ENCODE measurements around the gene EMILIN3.

EMILIN3 gene

GRCh38 chr20:41365777-41366545, 657 bp downstream of the EMILIN3 start:
- no peak for DNase-seq (ENCODE audit: low read depth in 1 of 2, low spot score in 1 of 2)
- Histone ChIP-seq H3K4me3 (replicated peaks; ENCODE audit: insufficient read depth, low read length) (no peak overlapping the region), H3K27me3 (ENCODE audit: insufficient read depth, poor library complexity, severe bottlenecking) (peaks cover 28% of the 10 kb centered on the region), H3K27ac (replicated peaks) (no peak overlapping the region)
- TF ChIP-seq CTCF (IDR thresholded peaks at IDR 0.05; ENCODE audit: insufficient read depth, low read length) (no peak), REST (IDR thresholded peaks at IDR 0.05; ENCODE audit: insufficient replicate concordance, low read depth) (no peak), POLR2AphosphoS5 (IDR thresholded peaks at IDR 0.05; ENCODE audit: low read depth) (no peak), GABPA (IDR thresholded peaks at IDR 0.05; ENCODE audit: low read depth) (no peak), SPI1 (IDR thresholded peaks at IDR 0.05; ENCODE audit: borderline replicate concordance, low read depth) (no peak)

GRCh38 chr20:41364967-41365765, 1.5 kb downstream of the EMILIN3 start:
- TF ChIP-seq SPI1 (IDR thresholded peaks at IDR 0.05; ENCODE audit: borderline replicate concordance, low read depth) = no peak
- no peak overlapping the region for H3K4me3 ChIP-seq (replicated peaks; ENCODE audit: insufficient read depth, low read length)
- DNase-seq (ENCODE audit: low read depth in 1 of 2, low spot score in 1 of 2) = no peak
- H3K27me3 ChIP-seq (ENCODE audit: insufficient read depth, poor library complexity, severe bottlenecking) = peaks cover 28% of the 10 kb centered on the region
- H3K27ac ChIP-seq (replicated peaks) = no peak overlapping the region

GRCh38 chr20:41364236-41364855, 2.3 kb downstream of the EMILIN3 start:
- H3K27ac ChIP-seq (replicated peaks) = no peak overlapping the region
- DNase-seq (ENCODE audit: low read depth in 1 of 2, low spot score in 1 of 2) = no peak
- TF ChIP-seq REST (IDR thresholded peaks at IDR 0.05; ENCODE audit: insufficient replicate concordance, low read depth) (no peak), CTCF (IDR thresholded peaks at IDR 0.05; ENCODE audit: insufficient read depth, low read length) (no peak), POLR2AphosphoS5 (IDR thresholded peaks at IDR 0.05; ENCODE audit: low read depth) (no peak), GABPA (IDR thresholded peaks at IDR 0.05; ENCODE audit: low read depth) (no peak), SPI1 (IDR thresholded peaks at IDR 0.05; ENCODE audit: borderline replicate concordance, low read depth) (no peak)
- no peak overlapping the region for H3K4me3 ChIP-seq (replicated peaks; ENCODE audit: insufficient read depth, low read length)
- H3K27me3 ChIP-seq (ENCODE audit: insufficient read depth, poor library complexity, severe bottlenecking) = peaks cover 26% of the 10 kb centered on the region

GRCh38 chr20:41363601-41364000, 3.0 kb downstream of the EMILIN3 start:
- H3K27ac ChIP-seq (replicated peaks) = no peak overlapping the region
- H3K27me3 ChIP-seq (ENCODE audit: insufficient read depth, poor library complexity, severe bottlenecking) = peaks cover 26% of the 10 kb centered on the region
- TF ChIP-seq REST (IDR thresholded peaks at IDR 0.05; ENCODE audit: insufficient replicate concordance, low read depth) (no peak), GABPA (IDR thresholded peaks at IDR 0.05; ENCODE audit: low read depth) (no peak), SPI1 (IDR thresholded peaks at IDR 0.05; ENCODE audit: borderline replicate concordance, low read depth) (no peak), CTCF (IDR thresholded peaks at IDR 0.05; ENCODE audit: insufficient read depth, low read length) (no peak), POLR2AphosphoS5 (IDR thresholded peaks at IDR 0.05; ENCODE audit: low read depth) (no peak)
- DNase-seq (ENCODE audit: low read depth in 1 of 2, low spot score in 1 of 2) = no peak
- no peak overlapping the region for H3K4me3 ChIP-seq (replicated peaks; ENCODE audit: insufficient read depth, low read length)
